IPS-18c (cell line): ENCODE results near the gene SIPA1L3.

Experiments
- H3K4me3 ChIP-seq: 2 replicates; pipeline ENCODE4 v1.7.0; 2013; ENCODE audit warnings: low read depth, mild to moderate bottlenecking, low read length, moderate library complexity; ENCODE audit not compliant: insufficient read depth
- H3K9me3 ChIP-seq: one replicate; pipeline ENCODE4 v1.6.1; 2013; ENCODE audit warnings: mild to moderate bottlenecking, low read length, moderate library complexity; ENCODE audit not compliant: control insufficient read depth, insufficient read depth

The SIPA1L3 gene

DNA sequence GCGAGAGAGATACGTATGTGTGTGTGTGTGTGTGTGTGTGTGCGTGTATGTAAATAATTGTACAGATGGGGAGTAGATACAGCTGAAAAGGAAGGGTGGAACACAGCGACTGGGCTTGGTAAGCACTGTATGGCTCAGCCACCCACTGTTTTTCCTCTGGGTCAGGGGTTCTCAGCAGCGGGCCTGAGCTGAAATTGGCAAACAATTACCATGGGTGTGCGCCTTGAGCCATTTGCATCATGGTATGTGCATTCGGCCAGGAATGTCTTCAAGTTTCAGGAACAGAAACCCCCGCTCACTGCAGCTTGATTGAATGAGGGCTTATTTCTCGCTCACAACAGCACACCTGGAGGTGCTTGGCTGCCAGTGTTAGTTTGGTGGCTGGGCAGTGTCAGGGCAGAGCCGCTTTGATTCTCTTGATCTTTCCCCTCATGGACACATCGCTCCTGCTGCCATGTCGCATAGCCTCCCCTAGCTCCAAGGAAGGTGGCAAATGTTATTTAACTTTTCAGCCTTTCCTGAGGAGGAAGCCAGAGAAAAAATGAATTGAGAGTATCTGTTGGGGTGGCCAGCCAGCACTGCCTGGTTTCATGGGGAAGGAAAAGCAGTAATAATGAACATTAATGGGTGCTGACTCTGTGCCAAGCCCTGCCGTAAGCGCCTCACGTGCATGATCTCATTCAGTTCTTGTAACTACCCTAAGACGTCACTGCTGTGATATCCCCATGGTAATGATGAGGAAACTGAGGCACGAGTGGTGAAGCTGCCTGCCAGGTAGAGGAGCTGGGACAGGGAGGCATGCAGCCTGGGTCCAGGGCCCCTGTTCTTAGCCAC lies 126.9 kb downstream of the SIPA1L3 start:
- H3K4me3 ChIP-seq, result no peak overlapping the region
- no peaks in the 10 kb centered on the region for H3K9me3 ChIP-seq

DNA sequence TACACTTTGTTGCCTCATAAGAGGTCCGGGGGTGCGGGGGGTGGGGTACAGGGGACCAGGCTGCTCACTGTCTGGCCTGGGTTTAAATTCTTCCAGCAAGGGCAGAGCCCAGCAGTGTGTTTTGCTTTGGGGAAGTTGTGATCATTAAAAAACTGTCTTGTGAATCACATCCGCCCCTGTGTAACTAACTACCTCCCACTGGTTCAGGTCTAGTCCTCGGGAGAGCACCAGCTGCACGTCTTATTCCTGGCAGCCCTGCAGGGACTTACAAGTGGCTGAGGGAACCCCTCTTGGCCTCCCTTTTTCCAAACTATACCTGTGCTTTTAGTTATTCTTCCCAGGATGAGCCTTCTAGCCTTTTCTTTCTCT lies 127.5 kb downstream of the SIPA1L3 start:
- no peak overlapping the region for H3K4me3 ChIP-seq

DNA sequence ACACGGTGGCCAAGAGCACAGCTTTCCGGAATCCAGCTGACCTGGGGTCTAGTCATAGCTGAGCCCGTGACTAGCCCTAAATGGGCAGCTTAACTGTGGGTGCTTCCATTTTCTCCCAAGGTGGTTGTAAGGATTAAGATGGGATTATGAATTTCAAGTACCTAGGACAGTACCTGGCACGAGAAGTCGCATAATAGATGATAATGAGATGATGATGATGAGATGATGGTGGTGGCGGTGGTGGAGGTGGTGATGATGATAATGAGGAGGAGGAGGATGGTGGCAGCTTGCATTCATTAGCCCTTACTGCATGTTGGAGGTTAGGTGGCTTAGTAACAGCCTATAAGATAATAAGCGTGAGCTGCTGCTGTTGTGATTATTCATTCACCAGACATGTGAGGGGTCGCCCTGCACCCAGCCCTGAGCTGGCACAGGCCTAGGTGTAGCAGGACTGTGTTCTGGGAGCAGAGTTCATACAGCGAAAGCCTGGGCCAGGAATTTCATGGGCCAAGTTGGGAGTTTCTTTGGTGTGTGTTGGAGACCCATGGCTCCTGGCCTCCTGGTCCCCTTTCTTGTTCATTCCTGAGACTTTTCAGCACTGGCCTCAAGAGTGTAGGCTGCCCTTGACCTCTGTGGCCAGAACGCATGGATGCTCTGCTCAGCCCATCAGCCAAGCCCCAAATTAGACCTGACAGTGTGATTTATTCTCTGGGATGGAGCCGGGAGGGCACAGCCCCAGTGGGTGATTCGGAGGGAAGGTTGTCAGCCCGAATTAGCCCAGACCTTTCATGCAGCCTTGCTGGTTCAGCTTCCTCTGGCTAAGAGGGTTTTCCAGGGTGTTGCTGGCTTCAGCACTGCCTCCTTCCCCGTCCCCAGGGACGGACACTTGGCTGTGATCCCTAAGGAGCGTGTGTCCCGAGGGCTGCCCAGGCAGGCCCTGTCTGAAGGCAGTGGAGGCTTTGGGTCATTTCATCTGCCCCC lies 128.8 kb downstream of the SIPA1L3 start:
- Histone ChIP-seq H3K4me3 (no peak overlapping the region), H3K9me3 (no peaks in the 10 kb centered on the region)

More for the DNA sequence above, 127.5 kb downstream of the SIPA1L3 start:
- H3K9me3 ChIP-seq, result no peaks in the 10 kb centered on the region

DNA sequence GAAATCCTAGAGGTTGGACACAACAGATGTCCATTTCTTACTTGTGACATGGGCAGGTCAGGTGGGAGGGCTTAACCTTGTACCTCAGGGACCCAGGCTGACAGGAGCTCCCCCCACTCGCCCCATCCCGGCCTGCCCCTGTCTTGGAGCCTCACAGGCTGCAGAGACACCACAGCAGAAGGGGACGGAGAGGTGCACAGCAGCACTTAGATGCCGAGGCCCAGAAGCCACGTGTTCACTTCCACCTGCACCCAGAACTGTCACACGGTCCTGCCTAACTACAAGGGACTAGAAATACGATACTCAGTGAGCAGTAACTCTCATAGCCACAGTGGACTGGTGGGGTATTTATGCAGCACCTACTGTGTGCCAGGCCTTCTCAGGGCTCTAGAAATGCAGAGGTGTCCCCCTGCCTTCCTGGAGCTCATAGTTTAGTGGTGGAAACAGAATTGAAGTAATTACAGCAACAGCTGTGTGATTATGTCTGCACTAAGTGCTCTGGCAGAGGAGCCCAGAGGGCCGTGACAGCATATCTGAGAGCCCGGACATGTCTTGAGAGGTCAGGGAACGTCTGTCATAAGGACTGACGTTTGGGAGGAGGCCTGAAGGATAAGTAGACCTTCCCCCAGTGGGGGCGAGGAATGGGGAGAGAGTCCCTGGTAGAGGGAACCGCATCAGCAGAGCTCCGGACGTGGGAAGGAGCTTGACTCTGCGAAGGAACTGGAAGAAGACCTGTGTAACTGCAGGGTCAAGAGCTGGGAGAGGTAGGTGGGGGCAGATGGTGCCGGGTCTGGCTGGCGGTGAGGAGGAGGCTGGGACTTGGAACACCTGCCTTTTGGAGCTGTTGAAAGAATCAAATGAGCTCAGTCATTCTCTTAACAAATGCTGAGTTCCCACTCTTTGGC lies 130.0 kb downstream of the SIPA1L3 start:
- H3K9me3 ChIP-seq, result no peaks in the 10 kb centered on the region
- no peak overlapping the region for H3K4me3 ChIP-seq

DNA sequence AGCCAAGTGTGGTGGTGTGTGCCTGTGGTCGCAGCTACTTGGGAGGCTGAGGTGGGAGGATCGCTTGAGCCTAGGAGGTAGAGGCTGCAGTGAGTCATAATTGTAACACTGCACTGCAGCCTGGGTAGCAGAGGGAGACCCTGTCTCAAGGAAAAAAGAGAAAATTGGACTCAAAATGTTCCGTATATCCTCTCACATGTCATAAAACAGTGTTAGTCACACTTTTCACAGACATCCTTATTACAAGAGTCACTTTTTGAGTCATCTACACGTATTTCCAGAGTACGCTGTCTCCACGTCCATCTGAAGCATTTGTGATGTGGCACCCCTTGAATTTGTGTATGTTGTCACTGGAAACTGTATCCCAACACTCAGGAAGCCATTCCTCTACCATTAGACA lies 133.0 kb downstream of the SIPA1L3 start:
- Histone ChIP-seq H3K9me3 (no peaks in the 10 kb centered on the region), H3K4me3 (no peak overlapping the region)

DNA sequence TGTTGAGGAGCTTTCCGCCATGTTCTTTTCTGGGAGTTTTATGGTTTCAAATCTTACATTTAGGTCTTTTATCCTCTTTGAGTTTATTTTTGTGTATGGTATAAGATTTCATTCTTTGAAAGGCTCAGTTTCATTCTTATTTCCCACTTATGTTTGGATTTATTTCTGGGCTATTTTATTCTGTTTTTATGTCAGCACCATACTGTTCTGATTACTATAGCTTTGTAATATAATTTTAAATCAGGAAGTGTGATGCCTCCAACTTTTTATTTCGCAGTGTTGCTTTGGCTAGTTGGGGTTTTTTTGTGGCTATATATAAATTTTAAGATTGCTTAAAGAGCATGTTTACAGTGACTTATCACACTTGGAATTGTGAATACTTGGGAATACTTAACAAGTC lies 135.1 kb downstream of the SIPA1L3 start:
- Histone ChIP-seq H3K4me3 (no peak overlapping the region), H3K9me3 (no peaks in the 10 kb centered on the region)

DNA sequence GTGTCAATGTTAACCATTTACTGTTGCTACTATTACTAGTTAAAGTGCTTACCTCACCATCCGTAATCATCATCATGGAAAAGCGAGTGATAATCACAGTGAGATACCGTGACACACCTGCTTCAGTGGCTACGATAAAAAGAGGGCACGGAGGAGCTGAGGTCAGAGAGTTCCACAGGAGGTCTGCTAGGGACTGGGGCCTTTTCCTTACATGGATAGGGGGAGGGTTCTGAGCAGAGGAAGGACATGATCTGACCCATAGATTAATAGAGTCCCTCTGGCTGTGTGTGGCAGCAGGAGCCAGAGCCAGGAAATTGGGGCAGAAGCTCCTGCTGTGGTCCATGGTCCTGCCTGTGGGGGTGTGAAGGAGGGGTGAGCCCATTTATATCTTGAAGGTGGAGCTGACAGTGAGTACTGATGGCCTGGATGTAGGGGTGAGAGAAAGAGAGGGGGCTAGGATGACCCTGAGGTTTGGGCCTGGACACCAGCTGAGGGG lies 136.7 kb downstream of the SIPA1L3 start:
- Histone ChIP-seq H3K9me3 (no peaks in the 10 kb centered on the region), H3K4me3 (no peak overlapping the region)

DNA sequence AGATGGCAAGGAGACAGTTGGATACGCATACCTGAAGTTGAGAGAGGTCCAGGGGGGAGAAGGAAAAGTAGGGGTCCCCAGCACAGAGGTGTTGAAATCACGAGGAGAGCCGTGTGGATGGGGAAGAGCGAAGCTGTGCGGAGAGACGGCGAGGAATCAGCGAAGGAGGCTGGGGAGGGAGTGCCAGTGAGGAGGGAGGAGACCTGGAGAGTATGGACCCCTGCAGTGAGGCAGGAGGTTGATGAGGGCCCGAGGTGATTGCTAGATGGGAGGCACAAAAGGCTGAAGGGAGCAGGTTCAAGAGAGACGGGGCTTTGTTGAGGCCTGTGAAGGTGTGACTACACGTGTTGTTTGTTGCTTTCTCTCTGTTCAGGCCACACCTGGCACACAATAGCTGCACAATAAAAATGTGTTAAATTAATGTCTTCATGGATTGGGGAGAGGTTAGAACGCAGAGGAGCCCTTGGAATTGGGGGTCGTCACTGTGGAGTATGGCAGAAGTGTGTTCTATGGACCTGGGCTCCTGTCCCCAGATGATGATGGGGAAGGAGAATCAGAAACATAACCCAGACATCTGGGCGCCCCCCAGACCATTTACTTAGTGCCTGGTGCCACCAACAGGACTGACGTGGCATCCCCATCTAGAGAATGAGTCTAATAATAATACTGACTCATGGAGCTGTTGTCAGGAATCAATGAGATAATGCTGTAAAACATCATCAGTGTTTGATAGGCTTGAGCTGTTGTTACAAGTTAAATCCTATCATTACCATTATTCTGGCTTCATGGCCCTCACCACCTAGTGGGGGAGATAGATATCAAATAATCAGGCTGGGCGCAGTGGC lies 137.5 kb downstream of the SIPA1L3 start:
- Histone ChIP-seq H3K9me3 (no peaks in the 10 kb centered on the region), H3K4me3 (no peak overlapping the region)

DNA sequence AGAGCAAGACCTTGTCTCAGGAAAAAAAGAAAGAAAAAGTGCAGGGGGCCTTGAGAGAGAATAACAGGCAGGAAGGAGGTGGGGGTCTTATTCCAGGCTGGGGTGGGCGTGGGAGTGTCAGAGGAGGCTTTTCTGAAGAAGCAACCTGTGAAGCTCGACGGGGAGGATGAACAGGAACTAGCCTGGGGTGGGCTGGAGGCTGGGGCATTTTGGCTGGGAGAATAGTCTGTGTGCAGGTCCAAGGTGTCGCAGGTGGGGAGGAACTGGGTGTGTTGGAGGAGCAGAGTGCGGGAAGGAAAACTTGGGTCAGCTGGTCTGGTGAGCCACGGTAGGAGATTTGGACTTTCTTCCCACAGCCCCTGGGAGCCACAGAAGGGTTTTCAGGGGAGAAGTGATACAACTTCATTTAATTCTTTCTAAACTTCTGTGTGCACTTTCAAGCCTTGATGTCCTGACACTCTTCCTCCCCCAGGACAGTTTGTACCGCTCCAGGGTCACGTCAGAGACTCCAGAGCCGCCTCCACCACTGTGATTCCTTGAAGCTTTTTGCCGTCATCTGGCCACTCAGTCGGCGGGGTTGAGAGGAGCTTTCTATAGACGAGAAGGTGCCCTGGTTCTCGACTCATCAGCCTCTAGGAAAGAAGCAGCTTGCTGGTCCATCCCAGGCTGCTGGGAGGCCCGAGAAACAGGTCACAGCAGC lies 138.7 kb downstream of the SIPA1L3 start:
- no peak overlapping the region; the same call in 1 of the 2 replicates for H3K4me3 ChIP-seq
- H3K9me3 ChIP-seq, result no peaks in the 10 kb centered on the region

DNA sequence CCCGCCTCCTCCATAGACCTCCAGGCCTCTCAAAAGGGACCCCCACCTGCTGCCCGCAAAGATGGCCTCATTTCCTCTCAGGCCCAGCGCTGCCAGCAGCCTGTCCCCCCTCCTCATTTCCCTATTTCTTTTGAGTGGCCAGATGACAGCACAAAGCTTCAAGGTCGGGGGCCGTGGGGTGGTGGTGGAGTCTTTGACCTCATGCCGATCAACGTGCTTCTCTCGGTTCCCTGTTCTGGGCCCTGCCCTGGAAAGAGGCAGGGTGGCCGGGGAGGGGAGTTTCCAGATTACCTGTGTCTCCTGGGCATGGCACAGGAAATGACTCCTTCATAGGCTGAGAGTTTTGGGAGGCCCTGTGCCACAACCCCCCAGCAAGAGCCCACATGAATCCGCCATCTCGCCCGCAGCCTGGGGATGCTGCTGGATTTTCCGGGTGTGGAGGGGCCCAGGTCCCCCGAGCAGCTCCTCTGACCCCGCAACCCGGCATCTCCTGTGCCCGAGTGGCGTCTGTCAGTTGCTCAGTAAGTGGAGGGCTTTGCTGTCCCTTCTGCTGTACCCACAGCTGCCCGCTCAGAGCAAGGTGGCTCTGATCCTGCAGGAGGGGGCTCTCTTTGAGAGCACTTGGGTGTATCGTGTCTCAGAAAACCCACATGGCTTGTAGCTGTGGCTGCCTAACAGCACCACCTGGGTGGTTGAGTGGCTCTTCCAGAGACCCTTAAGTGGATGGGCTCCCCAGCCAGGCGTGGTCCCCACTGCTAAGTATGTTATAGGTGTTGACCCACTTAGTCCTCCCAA lies 139.4 kb downstream of the SIPA1L3 start:
- H3K9me3 ChIP-seq, result no peaks in the 10 kb centered on the region
- H3K4me3 ChIP-seq, result no peak overlapping the region

DNA sequence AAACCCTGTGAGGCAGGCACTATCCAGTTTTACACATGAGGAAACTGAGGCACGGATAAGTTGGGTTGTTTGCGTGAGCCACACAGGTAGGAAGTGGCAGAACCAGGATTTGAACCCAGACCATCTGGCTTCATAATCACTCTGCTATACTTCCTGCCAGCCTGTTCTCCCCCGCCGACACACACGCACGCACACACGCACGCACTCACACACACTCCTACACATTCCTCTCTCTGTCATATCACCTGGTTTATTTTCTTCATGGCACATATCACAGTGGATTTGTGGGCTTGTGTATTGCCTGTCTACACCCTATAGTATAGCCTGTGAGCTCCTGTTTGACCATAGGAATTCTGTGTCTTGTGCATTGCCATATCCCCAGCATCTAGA lies 140.0 kb downstream of the SIPA1L3 start:
- no peak overlapping the region for H3K4me3 ChIP-seq
- H3K9me3 ChIP-seq, result no peaks in the 10 kb centered on the region

DNA sequence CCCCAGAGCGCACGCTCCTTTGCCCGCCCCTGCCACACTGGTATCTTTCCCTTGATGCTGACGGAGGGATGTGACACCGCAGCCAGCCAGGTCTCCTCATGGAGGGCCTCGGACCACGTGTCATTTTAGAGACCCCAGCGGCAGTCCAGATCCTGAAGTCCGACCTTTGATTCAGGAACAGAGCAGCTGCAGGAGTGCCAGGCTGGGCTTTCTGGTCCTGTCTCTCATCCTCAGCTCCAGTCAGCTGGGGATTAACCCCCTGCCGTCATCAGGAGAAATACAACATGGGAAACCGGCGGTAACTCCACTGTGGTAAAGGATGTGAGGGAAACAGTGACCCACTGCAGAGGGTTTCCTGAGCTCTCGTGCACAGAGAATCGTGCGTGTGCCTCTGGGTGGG lies 140.6 kb downstream of the SIPA1L3 start:
- no peaks in the 10 kb centered on the region for H3K9me3 ChIP-seq
- no peak overlapping the region for H3K4me3 ChIP-seq

DNA sequence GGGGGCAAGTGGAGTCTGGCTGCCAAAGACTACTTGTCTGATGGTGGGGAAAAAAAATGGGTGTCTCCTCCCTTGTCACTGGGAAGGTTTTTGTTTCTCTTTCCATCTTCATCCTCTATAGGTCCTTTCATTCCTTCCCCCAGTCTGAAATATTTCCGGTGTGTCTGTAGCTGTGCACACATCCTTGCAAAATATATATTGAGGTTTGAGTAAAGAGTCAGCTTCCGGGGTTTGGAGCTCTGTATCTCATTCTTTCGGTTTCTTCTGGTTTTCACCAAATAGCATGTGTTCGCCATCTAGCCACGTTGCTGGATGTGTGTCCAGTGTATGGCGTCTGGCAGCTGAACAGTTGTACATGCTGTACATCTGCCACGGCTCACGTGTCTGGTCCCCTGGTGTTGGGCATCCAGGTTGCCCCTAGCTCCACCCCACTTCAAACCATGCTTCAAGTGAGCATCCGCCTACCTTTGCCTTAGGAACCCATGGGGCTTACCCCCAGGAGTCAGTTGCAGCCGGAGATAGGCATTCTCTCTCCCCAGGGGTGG lies 142.2 kb downstream of the SIPA1L3 start:
- no peak overlapping the region for H3K4me3 ChIP-seq

DNA sequence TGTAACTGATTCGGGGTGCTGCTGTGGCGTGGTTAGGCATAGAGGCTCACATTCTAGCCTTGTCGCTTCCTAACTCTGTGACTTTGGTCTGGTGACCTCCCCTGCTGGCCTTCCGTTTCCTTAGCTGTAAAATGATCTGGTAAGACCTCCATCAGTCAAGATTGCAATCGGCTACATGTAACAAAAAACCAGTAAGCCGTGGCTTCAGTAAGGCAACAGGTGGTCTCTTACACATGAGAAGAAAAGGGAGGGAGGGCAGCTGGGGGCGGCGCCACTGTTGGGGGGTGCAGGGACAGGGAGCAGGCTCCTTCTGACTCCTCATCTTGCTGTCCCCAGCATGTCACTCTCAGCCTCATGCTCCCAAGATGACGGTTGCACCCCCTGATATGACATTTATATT lies 148.0 kb downstream of the SIPA1L3 start:
- Histone ChIP-seq H3K9me3 (peaks cover 2% of the 10 kb centered on the region), H3K4me3 (no peak overlapping the region)

More for the DNA sequence above, 142.2 kb downstream of the SIPA1L3 start:
- no peaks in the 10 kb centered on the region for H3K9me3 ChIP-seq
